Activated CD4-positive, alpha-beta memory T cell treated with anti-CD3 and anti-CD28 coated beads for 36 hours (primary cell): Measurements from ENCODE around the gene C8A. TPM values are rescaled to one million over a fixed set of nuclear protein-coding genes. Genes with fewer than 3 reads are reported as not detected.

ENCODE experiments used
- CTCF ChIA-PET: fragments of 350-600 bp; sonication (Branson Sonifier 250); formaldehyde crosslinking; loops from one replicate; lab custom pipeline; 2021; ENCODE audit warnings: antibody characterized with exemption, inconsistent platforms; lab: Charles Lee
- POLR2A ChIA-PET: fragments of 350-600 bp; sonication (Branson Sonifier 250); formaldehyde crosslinking; loops from one replicate; lab custom pipeline; 2021; ENCODE audit warnings: antibody characterized with exemption; lab: Charles Lee
- DNase-seq: peaks from one replicate; pipeline ENCODE4 v3.0.0-alpha.2; 2020
- H3K27ac Mint-ChIP-seq: one replicate; pipeline ENCODE4 v1.8.0; 2021; ENCODE audit warnings: mixed read lengths
- H3K27me3 Mint-ChIP-seq: one replicate; pipeline ENCODE4 v1.8.0; 2021; ENCODE audit warnings: mixed read lengths
- H3K36me3 Mint-ChIP-seq: one replicate; pipeline ENCODE4 v1.8.0; 2021; ENCODE audit warnings: mixed read lengths
- H3K4me1 Mint-ChIP-seq: one replicate; pipeline ENCODE4 v1.8.0; 2021; ENCODE audit warnings: low read depth, mixed read lengths
- H3K4me3 Mint-ChIP-seq: one replicate; pipeline ENCODE4 v1.8.0; 2021; ENCODE audit warnings: mild to moderate bottlenecking, mixed read lengths
- H3K9me3 Mint-ChIP-seq: one replicate; pipeline ENCODE4 v1.8.0; 2021; ENCODE audit warnings: mixed read lengths
- intact Hi-C: fragments of 100-400 bp; cut with micrococcal nuclease; formaldehyde crosslinking; loops from one replicate; pipeline ENCODE4 v1.15.1; 2023
- total RNA-seq, 2 experiments: library from RNA; stranded (reverse); gene quantifications; one replicate each; pipeline ENCODE4 v1.2.3, GENCODE V29; 2021

The C8A gene
- total RNA-seq, 2 experiments from 2014 or later: not detected

DNA sequence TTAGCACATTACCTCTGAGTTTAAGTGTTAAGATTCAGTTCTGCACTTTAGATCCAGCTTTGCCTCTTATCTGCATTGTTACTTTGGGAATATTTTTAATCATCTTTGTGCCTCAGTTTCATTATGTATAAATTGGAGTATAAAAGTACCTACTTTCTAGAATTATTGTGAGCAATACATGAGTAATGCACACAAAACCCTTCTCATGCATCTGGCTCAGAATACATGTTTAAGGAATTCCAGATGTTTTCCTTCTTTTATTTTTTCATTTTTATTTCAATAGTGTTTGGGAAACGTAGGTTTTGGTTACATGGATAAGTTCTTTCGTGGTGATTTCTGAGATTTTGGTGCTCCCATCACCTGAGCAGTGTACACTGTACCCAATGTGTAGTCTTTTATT is 14.2 kb downstream of the C8A start:
- ChIA-PET POLR2A (no interaction called here), CTCF (no interaction called here)
- Mint-ChIP-seq H3K27ac (no peak overlapping the region), H3K27me3 (peaks cover 8% of the 10 kb centered on the region), H3K36me3 (no peaks in the 10 kb centered on the region), H3K4me3 (no peak overlapping the region), H3K9me3 (no peaks in the 10 kb centered on the region), H3K4me1 (no peaks in the 10 kb centered on the region)
- intact Hi-C loops: no loop called here
- no peak for DNase-seq

- POLR2A ChIA-PET: no interaction called here
Measured at GRCh38 chr1:56872597-56872996, 18.0 kb downstream of the C8A start.

DNA sequence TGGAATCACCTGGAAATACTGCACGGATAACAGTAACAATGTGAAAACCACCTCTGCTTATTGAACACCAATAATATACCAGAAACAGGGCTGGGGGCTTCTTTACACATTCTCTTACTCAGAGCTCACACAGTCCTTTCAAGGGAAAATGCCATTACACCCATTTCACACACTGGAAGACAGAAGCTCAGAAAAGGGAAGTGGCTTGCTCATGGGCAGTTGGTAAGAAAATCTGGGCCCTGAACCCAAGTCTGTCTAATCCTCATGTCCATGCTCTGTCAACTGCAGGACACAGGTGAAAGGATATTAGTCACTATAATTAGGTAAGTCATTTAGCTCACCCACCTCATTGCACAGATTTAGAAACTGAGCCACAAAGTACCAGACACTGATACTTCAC is 18.6 kb downstream of the C8A start:
- no peak for DNase-seq
- Mint-ChIP-seq H3K27ac (no peak overlapping the region), H3K27me3 (peaks cover 8% of the 10 kb centered on the region), H3K4me1 (no peaks in the 10 kb centered on the region), H3K4me3 (no peak overlapping the region), H3K36me3 (no peaks in the 10 kb centered on the region), H3K9me3 (no peaks in the 10 kb centered on the region)
- ChIA-PET CTCF (no interaction called here), POLR2A (no interaction called here)
- intact Hi-C loops: no loop called here

More at GRCh38 chr1:56872597-56872996, 18.0 kb downstream of the C8A start:
- Mint-ChIP-seq H3K27ac (no peak overlapping the region), H3K36me3 (no peaks in the 10 kb centered on the region), H3K4me1 (no peaks in the 10 kb centered on the region), H3K4me3 (no peak overlapping the region), H3K9me3 (no peaks in the 10 kb centered on the region), H3K27me3 (peaks cover 8% of the 10 kb centered on the region)
- CTCF ChIA-PET: no interaction called here
- intact Hi-C loops: no loop called here
- no peak for DNase-seq

GRCh38 chr1:56874689-56875088 is 20.1 kb downstream of the C8A start:
- H3K27me3 Mint-ChIP-seq: peaks cover 8% of the 10 kb centered on the region
- no peak overlapping the region for H3K4me3 Mint-ChIP-seq
- H3K4me1 Mint-ChIP-seq: no peaks in the 10 kb centered on the region
- ChIA-PET CTCF (no interaction called here), POLR2A (no interaction called here)
- DNase-seq: no peak
- H3K27ac Mint-ChIP-seq: no peak overlapping the region
- H3K36me3 Mint-ChIP-seq: no peaks in the 10 kb centered on the region
- H3K9me3 Mint-ChIP-seq: no peaks in the 10 kb centered on the region
- intact Hi-C loops: no loop called here

- ChIA-PET POLR2A (no interaction called here), CTCF (no interaction called here)
- Mint-ChIP-seq H3K27me3 (peaks cover 3% of the 10 kb centered on the region), H3K36me3 (no peaks in the 10 kb centered on the region), H3K4me1 (no peaks in the 10 kb centered on the region), H3K9me3 (no peaks in the 10 kb centered on the region), H3K4me3 (no peak overlapping the region), H3K27ac (no peak overlapping the region)
- DNase-seq: no peak
- intact Hi-C loops: no loop called here
Measured at GRCh38 chr1:56877973-56878372, 23.4 kb downstream of the C8A start.

GRCh38 chr1:56880774-56881173 is 26.2 kb downstream of the C8A start:
- ChIA-PET CTCF (no interaction called here), POLR2A (no interaction called here)
- no peak overlapping the region for H3K4me3 Mint-ChIP-seq
- H3K27me3 Mint-ChIP-seq: no peaks in the 10 kb centered on the region
- no peaks in the 10 kb centered on the region for H3K9me3 Mint-ChIP-seq
- H3K36me3 Mint-ChIP-seq: no peaks in the 10 kb centered on the region
- no peak overlapping the region for H3K27ac Mint-ChIP-seq
- no peak for DNase-seq
- H3K4me1 Mint-ChIP-seq: no peaks in the 10 kb centered on the region
- intact Hi-C loops: no loop called here

DNA sequence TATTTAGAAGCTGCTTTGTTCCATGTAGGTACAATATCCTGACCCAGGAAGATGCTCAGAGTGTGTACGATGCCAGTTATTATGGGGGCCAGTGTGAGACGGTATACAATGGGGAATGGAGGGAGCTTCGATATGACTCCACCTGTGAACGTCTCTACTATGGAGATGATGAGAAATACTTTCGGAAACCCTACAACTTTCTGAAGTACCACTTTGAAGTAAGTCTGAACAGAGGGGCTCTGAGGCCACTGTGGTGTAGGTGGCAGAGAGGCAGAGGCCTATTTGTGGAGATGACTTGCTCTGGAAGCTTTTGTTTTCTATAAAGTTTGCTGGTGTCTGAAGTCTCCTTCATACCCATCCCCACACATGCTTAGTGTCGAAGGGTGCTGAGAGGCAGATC is 26.8 kb downstream of the C8A start:
- H3K4me1 Mint-ChIP-seq: no peaks in the 10 kb centered on the region
- no peak for DNase-seq
- H3K9me3 Mint-ChIP-seq: no peaks in the 10 kb centered on the region
- H3K4me3 Mint-ChIP-seq: no peak overlapping the region
- H3K36me3 Mint-ChIP-seq: no peaks in the 10 kb centered on the region
- intact Hi-C loops: no loop called here
- CTCF ChIA-PET: no interaction called here
- no peaks in the 10 kb centered on the region for H3K27me3 Mint-ChIP-seq
- H3K27ac Mint-ChIP-seq: no peak overlapping the region
- POLR2A ChIA-PET: no interaction called here

- POLR2A ChIA-PET: no interaction called here
- Mint-ChIP-seq H3K4me1 (no peaks in the 10 kb centered on the region), H3K9me3 (no peaks in the 10 kb centered on the region), H3K4me3 (no peak overlapping the region), H3K36me3 (no peaks in the 10 kb centered on the region), H3K27me3 (no peaks in the 10 kb centered on the region), H3K27ac (no peak overlapping the region)
- intact Hi-C loops: no loop called here
- DNase-seq: no peak
- CTCF ChIA-PET: no interaction called here
Measured at GRCh38 chr1:56890229-56890628, 35.6 kb downstream of the C8A start.

DNA sequence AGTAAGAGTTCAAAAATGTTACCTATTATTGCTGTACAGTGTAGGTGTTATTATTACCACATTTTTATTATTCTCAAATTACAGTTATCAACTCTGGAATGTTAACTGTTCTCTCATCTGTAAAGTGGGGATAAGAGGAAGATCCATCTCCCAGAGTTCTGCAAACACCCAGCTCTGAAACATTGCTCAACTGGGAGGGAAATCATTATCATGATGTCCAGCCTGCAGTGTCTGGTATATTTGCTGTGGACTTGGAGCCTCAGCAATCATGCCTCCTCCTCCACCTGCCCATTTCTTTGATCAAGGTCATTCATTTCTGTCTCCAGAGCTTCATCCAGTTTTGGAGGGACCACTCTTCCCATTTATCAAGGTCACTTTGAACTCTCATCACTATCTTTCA is 39.4 kb downstream of the C8A start:
- no peaks in the 10 kb centered on the region for H3K9me3 Mint-ChIP-seq
- H3K27ac Mint-ChIP-seq: no peak overlapping the region
- no peak for DNase-seq
- ChIA-PET CTCF (interaction anchor here (1.2 kb wide), 1 partner anchor 73 kb away, joined by 3 read pairs; no protein-coding TSS in a partner anchor), POLR2A (no interaction called here)
- no peaks in the 10 kb centered on the region for H3K36me3 Mint-ChIP-seq
- H3K27me3 Mint-ChIP-seq: no peaks in the 10 kb centered on the region
- intact Hi-C loops: no loop called here
- H3K4me3 Mint-ChIP-seq: no peak overlapping the region
- H3K4me1 Mint-ChIP-seq: no peaks in the 10 kb centered on the region

GRCh38 chr1:56897150-56898004 is 42.8 kb downstream of the C8A start:
- no peak for DNase-seq
- ChIA-PET POLR2A (no interaction called here), CTCF (no interaction called here)
- Mint-ChIP-seq H3K4me3 (no peak overlapping the region), H3K27me3 (no peaks in the 10 kb centered on the region), H3K9me3 (no peaks in the 10 kb centered on the region), H3K36me3 (no peaks in the 10 kb centered on the region), H3K27ac (no peak overlapping the region), H3K4me1 (no peaks in the 10 kb centered on the region)
- intact Hi-C loops: no loop called here

DNA sequence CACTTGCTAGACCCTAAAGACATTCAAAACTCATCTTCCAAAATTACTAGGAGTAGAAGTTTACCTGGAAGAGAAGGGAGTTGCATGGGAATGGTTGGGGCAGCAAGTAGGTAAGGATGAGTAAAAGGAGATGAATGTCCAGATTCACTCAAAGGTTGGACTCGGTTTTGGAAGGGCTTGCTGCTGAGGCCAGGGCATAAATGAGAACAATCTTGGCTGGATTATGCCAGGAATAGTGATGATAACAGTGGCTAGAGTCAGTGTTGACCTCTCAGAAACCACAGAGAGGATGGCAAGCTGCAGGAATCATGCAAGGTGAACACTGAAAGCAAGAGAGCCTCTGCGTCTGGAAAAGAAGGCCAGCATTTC is 43.4 kb downstream of the C8A start:
- Mint-ChIP-seq H3K9me3 (no peaks in the 10 kb centered on the region), H3K36me3 (no peaks in the 10 kb centered on the region), H3K27ac (no peak overlapping the region), H3K4me1 (no peaks in the 10 kb centered on the region), H3K4me3 (no peak overlapping the region), H3K27me3 (no peaks in the 10 kb centered on the region)
- no peak for DNase-seq
- ChIA-PET POLR2A (no interaction called here), CTCF (no interaction called here)
- intact Hi-C loops: no loop called here

- Mint-ChIP-seq H3K27ac (no peak overlapping the region), H3K36me3 (no peaks in the 10 kb centered on the region), H3K9me3 (no peaks in the 10 kb centered on the region), H3K4me1 (no peaks in the 10 kb centered on the region), H3K27me3 (peaks cover 2% of the 10 kb centered on the region), H3K4me3 (no peak overlapping the region)
- ChIA-PET CTCF (no interaction called here), POLR2A (no interaction called here)
- intact Hi-C loops: no loop called here
- no peak for DNase-seq
Measured at GRCh38 chr1:56898879-56899278, 44.3 kb downstream of the C8A start.

DNA sequence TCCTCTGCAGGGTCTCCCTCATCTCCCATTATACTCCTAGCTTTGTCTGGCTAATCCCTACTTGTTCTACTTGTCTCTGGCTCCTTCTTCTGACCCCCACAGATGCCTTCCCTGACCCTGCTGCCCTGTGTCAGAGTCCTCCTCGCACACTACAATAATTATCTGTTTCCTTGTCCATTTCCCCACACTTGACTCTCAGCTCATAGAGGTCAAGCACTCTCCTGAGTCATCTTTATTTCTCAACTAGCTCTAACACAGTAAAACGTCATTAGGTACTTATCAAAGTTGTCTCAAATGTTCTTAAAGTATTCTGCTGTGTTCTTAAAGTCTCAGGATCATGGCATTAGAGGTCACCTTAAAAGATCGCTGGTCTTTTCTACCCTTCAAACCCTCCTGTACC is 47.1 kb downstream of the C8A start:
- Mint-ChIP-seq H3K4me1 (no peaks in the 10 kb centered on the region), H3K4me3 (no peak overlapping the region), H3K9me3 (no peaks in the 10 kb centered on the region), H3K27me3 (peaks cover 6% of the 10 kb centered on the region), H3K27ac (no peak overlapping the region), H3K36me3 (no peaks in the 10 kb centered on the region)
- ChIA-PET POLR2A (no interaction called here), CTCF (no interaction called here)
- DNase-seq: no peak
- intact Hi-C loops: no loop called here
